ENCODE results near the gene IL17REL.
"Not testable (repeated sequence)": the region's sequence is repeated elsewhere in the genome, so short reads cannot be mapped to it uniquely, and the experiment has no call there.

Gene IL17REL

GRCh38 chr22:49954991-49955580, 57.5 kb downstream of the IL17REL start:
- no peak for FAIRE-seq

GRCh38 chr22:49954354-49954753, 58.2 kb downstream of the IL17REL start:
- no peak for FAIRE-seq

- FAIRE-seq = no peak
Measured at GRCh38 chr22:49953680-49954344, 58.8 kb downstream of the IL17REL start.

- FAIRE-seq = no peak
Measured at GRCh38 chr22:49953027-49953679, 59.4 kb downstream of the IL17REL start.

- FAIRE-seq = no peak
Measured at GRCh38 chr22:49951986-49952896, 60.3 kb downstream of the IL17REL start.

- FAIRE-seq = no peak
Measured at GRCh38 chr22:49951678-49951985, 60.9 kb downstream of the IL17REL start.

GRCh38 chr22:49951000-49951677, 61.4 kb downstream of the IL17REL start:
- no peak for FAIRE-seq

GRCh38 chr22:49950396-49950994, 62.1 kb downstream of the IL17REL start:
- no peak for FAIRE-seq

- no peak for FAIRE-seq
Measured at GRCh38 chr22:49949914-49950292, 62.7 kb downstream of the IL17REL start.

GRCh38 chr22:49948958-49949913, 63.3 kb downstream of the IL17REL start:
- no peak for FAIRE-seq

- no peak for FAIRE-seq
Measured at GRCh38 chr22:49948116-49948957, 64.2 kb downstream of the IL17REL start.

GRCh38 chr22:49947296-49947622, 65.3 kb downstream of the IL17REL start:
- no peak for FAIRE-seq

GRCh38 chr22:49946612-49947295, 65.8 kb downstream of the IL17REL start:
- no peak for FAIRE-seq

GRCh38 chr22:49945042-49945794, 67.3 kb downstream of the IL17REL start:
- FAIRE-seq = not testable (repeated sequence)
